NK-92 treated with Interleukin-12 subunit alpha and Interleukin-12 subunit beta, amount 100 ng/mL, for 24 hours (cell line): ENCODE data around the gene MB21D2.
A peak's percentile ranks its signal among the peaks of the same experiment; 100 is the strongest.
"Not testable (repeated sequence)": the region's sequence is repeated elsewhere in the genome, so short reads cannot be mapped to it uniquely, and the experiment has no call there.

ENCODE experiments used
- DNase-seq: peaks from one replicate; lab custom pipeline; 2025; lab: John Stamatoyannopoulos, UW

Gene MB21D2

DNA sequence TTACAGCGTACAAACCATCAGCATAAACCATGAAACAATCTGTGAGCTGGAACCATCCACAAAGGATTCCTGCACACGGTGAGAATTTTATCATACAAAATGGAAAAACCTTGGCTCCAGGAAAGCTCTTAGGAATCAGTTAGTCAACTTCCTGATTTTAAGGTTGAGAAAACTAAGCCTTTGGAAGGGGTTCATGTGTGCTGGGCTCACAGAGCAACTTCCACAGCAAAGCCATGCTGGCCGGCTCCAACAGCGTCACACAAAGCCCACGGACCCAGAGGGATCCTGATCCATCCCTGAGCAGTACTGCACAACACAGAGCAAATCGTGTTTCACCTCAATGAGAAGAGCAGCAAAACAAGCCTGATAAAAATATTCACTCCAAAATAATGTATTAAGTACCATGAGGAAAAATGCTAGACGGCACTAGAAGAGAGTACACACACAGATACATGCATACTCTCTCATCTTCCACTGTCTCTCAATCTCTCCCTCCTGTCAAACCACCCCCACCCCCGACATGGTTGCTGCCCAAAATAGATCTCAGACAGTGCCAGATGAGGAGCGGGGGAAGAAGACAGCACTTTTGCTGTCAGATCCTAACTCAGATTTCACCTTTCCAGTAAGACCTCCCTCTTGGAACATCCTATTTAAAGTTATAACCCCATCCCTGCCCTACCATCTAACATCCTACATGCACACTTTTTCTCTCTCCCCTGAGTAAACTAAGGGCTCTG, 58.6 kb downstream of the MB21D2 start:
- DNase-seq, result no peak

DNA sequence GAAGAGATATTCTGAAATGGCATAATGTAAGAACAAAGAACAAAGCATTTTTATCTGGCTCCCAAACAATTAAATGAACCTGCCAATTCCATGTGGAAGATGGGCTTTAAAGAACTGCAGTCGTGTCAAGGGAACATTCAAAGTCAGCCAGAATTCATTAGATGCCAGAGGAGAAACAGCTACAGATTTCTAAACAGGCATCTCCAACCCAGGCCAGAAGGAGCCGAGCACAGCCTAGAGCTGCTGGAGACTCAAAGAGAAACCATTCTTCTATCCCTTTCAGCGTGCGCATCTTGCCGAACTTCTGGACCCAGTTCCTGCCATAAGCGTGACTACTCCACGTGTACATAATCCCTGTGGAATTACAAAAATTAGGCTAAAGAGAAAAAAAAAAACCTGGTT, 60.4 kb downstream of the MB21D2 start:
- no peak for DNase-seq

DNA sequence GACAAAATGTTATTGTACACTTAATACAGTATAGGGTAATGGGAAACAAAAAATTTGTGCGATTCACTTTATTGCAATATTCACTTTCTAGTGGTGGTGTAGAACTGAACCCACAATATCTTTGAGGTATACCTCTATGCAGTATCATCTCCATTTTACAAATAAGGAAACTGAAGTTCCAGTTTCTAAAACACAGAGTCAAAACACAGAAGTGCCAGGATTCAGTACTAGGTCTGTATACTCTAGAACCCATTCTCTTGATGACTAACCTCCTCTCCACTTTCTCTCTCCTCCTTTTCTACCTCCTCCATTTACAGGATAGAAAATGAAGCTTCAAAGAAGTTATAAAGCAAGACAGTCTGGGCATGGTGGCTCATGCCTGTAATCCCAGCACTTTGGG, 62.2 kb downstream of the MB21D2 start:
- no peak for DNase-seq

DNA sequence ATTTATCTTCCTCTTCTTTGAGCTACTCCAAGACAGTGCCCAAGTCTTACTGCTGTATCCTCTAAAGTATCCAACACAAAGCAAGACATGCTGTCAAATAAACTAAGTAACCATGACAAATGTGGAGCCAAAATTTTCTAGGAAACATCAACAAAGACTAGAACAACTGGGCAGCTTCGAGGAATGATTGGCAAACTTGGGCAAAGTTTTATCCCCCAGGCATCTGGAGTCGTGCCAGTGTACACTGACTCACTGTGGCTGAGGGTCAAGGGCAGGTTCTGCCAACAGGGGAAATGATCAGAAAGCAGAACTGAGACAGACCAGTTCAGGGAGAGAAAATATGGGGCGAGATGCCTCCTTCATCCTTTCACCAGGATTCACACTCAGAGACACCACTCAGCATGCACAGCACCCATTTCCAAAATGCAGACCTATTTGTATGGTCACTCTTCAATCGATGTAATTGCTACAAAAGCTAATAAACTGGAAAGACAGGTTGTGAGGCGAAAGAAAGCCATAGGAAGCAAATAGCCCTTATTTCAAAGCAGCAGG, 65.8 kb downstream of the MB21D2 start:
- DNase-seq, result no peak

DNA sequence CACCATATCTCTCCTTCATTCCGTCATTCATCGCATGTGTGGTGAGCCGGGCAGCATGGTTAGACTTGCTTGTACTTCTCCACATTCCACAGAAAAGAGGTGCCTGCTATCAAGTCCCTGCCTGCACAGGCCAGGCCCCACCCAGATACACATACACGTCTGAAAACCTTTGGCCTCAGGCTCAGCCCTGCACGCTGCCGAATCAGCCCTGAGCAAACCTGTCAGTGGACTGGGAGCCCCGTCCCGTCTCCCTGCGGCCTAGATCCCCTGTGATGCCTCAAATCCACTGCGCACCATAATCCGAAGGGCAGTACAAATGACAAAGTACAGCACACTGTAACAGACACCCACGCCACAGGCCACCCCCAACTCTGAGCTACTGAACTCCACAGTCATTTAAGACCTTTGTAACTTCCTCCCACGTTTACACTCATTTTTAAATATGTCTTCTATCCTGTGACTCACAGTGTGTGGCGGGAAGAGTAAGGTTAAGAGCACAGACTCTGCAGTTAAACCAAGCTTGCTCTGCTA, 67.1 kb downstream of the MB21D2 start:
- peak; percentile 47 for DNase-seq

DNA sequence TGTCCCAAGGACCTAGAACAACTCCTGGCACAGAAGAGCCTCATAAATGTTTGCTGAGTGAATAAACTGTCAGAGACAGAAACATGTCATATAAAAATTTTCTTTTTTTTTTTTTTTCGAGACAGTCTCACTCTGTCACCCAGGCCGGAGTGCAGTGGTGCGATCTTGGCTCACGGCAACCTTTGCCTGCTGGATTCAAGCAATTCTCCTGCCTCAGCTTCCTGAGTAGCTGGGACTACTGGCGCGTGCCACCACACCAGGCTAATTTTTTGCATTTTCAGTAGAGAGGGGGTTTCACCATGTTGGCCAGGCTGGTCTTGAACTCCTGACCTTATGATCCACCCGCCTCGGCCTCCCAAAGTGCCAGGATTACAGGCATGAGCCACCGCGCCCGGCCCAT, 67.8 kb downstream of the MB21D2 start:
- DNase-seq, result not testable (repeated sequence)

DNA sequence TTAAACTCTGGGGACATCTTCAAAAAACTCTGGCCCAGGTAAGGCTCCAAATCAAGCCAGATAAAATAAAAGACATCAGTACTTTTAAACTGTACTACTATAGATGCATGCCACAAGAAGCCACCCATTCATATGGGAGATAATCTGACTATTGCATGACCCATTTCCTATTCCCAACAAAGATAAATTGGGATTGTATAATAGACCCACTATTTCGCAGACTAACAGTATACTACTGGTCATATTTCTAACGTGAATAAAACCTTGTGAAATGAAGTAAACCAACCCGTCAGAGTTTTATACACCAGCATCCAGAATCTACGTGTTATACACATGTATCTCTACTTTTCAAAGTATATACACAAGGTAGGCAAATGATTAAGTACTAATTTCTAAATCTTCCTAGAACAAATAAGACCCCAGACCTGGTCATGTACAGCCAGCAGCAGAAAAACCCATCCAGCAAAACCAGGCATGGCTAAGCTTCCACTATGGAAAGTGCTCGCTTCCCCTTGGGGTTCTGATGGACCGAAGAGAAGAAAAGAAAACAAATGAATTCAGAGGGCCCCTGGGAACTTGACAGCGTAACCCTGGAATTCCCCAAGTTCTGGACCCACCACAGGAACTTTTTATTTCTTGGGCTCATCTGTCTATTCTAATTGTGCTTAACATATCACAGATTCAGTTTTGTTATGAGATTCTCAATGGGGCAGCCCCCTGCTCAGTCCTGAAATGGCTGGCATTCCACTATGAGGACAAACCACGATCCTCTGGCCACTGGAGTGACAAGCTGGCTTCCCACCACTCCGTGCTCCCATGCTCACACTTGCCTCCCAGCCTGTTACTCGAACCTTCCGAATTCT, 69.1 kb downstream of the MB21D2 start:
- no peak for DNase-seq

DNA sequence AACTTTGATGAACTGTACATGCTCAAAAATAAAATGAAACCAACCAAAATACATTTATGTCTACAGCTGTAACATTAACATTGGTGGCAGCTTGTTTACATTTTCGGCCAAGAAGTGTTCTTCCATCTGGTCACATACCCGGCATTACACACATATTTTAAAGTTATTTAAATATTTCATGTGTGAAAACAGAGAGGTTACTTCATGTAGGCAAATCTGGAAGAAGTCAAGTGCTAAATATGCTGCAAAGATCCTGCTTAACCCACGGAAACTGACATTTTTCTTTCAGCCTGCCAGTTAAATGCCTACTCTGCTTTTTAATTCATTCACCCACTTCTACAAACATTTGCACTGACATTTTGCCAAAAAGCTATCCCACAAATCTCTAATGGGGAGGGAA, 69.7 kb downstream of the MB21D2 start:
- no peak for DNase-seq

DNA sequence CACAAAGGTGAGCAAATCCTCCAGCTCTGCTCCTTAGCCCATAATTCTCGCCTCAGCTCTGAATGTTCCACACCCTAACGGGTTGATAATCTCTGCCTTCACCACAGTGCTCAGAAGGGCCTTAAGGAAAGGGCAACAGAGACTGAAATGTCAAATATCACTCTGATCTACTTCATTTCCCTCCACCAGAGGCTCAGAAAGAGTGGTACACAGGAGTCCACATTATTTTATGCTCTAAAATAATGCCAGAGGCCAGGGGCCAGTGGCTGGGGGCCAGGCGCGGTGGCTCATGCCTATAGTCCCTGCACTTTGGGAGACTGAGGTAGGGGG, 72.2 kb downstream of the MB21D2 start:
- DNase-seq, result no peak

DNA sequence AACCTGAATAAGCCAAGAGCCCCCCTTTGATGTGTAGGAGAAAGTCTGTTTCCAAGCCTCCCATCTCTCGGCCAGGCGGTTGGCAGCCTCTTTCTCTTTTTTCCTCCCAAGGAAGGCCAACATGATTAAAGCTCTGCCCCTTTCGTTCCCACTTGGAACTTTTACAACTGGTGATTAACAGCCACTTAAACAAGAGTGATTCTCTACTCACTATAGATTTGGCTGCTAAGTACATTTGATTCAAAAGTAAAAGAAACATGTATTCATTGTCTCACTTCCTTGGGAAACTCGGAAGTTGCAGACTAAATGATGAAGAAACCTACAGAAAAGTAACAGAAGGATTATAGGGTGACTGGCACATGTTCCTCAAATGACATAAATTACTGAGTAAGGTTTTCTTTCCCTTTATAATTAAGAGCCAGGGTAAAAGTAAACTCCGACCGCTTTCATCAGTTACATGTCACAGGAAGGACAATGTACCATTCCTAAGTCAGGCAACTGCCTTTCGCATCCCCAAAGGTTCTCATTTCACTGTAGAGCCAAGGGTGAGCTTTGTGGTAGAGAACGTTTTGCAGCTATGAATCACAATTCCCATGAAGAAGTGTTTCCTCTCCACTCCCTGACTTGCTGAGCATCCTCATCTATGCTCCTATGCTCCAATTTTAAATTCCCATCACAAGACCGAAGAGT, 72.7 kb downstream of the MB21D2 start:
- DNase-seq, result no peak

DNA sequence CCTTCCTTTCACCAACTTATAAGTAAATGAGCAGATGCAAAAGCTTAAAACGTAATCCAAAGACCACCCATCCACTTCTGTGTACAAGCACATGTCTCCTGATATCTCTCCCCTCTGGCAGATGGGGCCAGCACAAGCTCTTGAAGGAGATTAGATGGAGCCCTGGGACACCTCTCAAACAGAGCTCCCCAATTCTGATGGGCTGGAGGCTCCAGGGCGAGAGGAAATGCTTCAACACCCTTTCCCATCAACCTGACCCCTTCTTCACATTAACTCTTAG, 73.2 kb downstream of the MB21D2 start:
- DNase-seq, result no peak

DNA sequence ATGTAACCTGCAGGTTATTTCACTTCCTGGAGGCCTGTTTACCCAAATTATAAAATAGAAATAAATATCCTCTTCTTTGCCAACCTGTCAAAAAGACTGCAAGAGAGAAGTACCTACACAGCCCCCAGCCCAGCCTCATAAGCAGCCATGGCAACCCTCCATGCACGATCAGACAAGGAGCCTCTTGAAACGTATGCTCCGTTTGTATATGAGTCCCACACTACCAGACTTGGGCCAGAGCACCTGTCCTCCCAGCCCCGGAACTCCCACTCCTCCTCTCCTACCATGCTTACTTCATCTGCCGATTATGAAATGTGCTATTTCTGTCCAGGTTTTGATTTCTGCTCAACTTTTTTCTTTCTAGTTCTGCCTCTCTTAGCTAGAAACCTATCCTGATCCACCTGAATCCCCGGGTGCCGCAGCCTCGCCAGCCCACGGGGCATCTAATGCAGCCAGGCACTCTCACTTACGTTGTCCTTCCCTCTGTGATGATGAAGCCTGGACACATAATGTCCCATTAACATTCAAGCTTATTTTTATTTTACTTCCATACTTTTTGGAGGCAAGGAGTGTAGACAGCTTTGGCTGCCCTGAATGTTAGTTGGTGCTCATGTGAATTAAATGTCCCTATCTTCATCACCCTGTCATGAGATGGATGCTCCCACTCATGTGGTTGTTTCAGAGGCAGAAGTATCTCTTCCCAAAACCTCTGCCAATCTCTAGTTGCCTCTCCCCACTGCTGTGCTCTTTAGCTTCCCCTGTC, 73.8 kb downstream of the MB21D2 start:
- no peak for DNase-seq

DNA sequence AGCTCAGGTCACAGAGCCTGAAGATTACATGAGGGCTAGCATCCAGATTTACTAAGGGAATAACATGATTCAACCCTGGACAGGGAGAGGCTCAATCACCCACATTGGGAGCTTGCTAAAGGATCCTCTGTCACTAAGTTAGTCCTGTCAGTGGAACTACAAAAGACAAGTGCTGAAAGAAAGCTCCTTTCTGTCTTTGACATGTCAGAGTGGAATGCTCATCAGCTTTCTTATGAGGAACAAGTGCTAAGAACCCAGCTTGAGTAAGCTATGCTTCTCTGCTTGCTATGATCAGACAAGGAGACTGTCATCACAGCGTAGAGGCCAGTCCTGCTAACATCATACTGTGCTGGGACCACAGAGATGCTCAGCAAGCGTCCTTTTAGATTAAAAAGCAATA, 74.5 kb downstream of the MB21D2 start:
- DNase-seq, result no peak

DNA sequence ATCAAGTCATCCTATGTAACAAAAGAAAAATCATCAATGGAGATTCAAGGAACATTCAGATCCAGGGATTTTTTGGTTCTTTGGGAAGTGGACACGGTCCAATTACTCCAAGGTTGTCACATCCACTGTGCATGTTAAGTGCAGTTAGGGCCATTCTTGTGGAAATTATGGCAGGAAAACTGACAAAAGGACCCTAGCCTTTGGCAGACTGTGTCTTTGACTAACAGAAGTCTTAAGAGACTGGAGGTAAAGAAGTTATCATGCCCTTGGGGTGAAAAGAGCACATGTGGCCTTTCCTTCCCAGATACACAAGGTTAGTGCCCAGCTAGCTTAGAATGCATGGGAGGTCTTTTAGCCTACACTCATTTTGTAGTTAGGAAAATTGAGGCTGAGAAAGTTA, 74.9 kb downstream of the MB21D2 start:
- no peak for DNase-seq

DNA sequence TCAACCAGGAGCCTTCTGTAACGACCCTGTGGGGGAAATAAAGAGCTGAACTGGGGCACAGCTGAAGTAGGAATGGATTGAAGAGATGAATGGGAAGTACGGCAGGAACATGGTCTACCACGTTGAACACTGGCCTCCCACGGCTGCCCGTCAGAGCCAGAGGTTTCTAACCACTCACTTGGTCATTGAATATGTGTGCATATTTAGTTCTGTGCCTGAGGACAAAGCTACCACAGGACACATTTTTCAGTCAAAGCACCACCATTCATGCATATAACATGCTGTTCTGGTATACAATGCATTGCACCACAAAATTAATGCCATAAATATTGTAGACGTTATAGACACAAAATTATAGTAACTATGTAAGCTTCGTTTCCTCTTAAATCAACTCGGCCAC, 75.5 kb downstream of the MB21D2 start:
- no peak for DNase-seq

DNA sequence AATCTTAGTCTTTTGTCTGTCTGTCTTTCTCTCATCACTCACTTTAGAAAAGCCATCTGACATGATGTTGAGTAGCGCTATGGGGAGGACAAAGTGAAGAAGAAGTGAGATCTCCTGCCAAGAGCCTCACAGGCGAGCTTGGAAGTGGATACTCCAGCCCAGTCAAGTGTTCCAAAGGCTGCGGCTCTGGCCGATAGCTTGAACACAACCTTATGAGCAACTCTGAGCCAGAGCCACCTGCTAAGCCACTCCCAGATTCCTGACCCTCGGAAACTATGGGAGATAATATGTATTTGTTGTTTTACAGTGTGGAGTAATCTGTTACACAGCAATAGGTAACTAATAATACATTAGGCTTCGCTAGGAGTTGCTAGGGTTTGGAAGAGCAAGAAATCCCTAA, 76.2 kb downstream of the MB21D2 start:
- DNase-seq, result no peak

DNA sequence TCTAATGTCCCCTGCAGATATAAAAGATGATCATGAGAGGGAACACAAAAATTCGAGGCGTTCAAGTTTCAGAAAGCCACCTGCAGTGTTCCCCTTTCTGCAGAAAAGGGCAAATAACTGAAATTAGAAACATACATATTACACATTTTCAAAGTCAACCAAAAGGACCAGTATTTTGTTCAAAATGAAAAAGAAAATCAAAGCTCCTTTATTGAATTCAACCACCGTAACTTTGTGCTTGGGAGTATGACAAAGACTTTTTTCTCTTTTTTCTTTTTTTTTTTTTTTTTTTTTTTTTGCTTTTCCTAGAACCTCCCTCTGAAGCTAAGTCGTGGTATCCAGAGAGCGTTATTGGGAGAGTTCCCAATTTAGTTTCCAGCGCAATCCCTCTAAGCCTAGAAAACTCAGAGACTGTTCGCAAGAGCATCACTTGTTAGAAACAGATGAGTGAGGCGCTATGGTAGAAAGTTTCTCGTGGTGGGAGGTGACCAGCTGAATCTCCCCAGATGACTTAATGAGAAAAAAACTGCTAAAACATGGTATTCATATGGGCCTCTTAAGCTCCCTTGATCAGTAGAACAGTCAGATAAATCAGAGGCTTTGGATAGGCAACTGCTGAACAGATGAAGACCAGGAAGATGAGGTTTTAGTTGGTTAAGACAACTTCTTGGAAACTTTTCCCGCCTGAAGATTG, 77.4 kb downstream of the MB21D2 start:
- DNase-seq, result no peak

DNA sequence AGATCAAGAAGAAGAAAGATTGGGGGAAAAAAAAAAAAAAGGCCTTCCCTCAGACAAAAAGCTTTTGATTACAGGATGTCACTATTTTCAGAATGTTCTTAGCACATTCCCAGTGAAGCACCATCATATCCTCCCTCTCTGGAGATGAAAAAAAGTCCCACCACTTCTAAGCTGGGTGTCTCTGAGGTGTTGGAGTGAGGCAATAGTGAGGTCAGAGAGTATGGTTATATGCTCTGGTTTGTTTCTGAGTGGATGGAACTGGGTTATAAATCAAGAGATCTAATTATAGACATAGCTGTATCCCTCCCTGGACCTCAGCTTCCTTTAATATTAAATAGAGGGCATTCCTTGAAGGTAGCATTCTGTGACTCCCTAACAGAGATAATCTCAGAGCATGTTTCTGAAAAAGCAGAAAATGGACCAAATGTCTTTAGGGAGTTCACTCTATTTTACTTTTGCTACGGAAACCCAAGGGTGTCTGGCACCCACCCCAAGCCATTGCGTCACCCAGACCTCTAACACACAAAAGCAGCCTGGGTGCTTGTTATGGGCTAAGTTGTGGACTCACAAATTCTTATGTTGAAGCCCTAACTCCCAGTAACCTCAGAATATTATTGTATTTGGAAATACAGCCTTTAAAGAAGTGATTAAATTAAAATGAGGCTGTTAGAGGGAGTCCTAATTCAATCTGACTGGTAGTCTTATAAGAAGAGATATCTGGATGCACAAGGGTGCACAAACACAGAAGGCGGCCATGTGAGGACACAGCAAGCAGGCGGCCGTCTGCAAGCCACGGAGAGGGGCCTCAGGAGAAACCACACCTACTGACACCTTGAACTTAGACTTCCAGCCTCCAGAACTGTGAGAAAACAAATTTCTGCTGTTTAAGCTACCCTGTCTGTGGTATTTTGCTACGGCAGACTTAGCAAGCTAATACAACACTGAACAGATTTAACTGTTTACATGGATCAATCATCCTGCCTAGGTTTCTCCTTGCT, 81.5 kb downstream of the MB21D2 start:
- peak; percentile 48 for DNase-seq

DNA sequence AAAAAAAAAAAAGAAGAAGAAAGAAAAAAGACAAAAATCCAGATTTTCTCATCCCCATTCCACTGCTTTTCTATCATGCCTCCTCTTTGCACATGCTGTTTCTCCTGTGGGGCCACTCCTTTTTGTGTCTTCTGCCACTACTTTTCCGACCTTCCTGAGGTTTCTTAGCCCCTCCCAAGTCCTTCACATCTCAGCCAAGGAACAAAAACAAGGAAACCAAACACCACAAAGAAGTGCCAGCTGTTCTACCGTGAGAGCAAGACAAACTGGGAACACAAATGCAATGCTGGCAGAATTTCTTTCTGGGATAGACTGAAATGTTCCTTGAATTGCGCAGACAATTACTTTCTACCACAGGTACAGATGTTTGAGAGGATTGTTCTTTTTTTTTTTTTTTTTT, 83.2 kb downstream of the MB21D2 start:
- no peak for DNase-seq
